ENCODE results near the gene MYRF.

Gene MYRF

GRCh38 chr11:61781585-61781984 is 29.1 kb downstream of the MYRF start:
- DNase-seq, result no peak
- in situ Hi-C loops (cut with HindIII; ENCODE audit: low pct_ligation_motif_present, low pct_unique_long_range_greater_than_20kb, low sequenced_read_pairs), result no loop called here

DNA sequence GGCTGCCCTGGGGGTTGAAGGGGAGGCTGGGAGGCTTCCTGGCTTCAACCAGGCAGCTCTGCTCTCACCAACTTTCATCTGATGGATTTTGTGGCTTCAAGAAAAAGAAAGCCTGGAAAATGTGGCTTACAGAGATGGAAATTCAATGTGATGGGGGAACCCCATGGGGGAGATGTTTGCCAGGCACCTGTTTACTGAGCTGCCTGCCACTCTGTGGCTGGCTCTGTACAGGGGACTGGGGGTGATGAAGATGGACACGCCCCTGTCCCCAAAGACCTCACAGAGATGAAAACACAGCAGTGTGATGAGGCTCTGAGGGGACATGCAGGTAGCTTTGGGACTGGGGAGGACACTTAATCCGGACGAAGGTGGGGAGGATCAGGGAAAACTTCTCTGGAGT is 29.9 kb downstream of the MYRF start:
- in situ Hi-C loops (cut with HindIII; ENCODE audit: low pct_ligation_motif_present, low pct_unique_long_range_greater_than_20kb, low sequenced_read_pairs), result no loop called here
- no peak for DNase-seq

- in situ Hi-C loops (cut with HindIII; ENCODE audit: low pct_ligation_motif_present, low pct_unique_long_range_greater_than_20kb, low sequenced_read_pairs), result no loop called here
- no peak for DNase-seq
Observed at GRCh38 chr11:61782841-61783240, 30.4 kb downstream of the MYRF start.

- DNase-seq, result no peak
- in situ Hi-C loops (cut with HindIII; ENCODE audit: low pct_ligation_motif_present, low pct_unique_long_range_greater_than_20kb, low sequenced_read_pairs), result no loop called here
Observed at GRCh38 chr11:61783717-61784505, 31.5 kb downstream of the MYRF start.

DNA sequence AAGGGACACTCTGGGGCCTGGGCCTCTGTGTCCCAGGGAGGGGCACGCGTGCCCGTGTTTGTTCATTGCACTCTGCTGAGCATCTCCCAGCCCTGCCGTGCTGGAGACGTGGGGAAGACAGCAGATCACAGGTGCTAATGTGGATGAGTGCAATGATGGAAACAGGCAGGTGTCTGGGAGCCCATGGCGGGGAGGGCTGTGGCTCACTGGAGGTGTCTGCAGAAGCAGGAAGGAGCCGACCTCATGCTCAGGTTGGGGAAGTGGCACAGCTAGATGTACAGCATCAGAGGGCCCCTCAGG is 32.0 kb downstream of the MYRF start:
- DNase-seq, result no peak
- in situ Hi-C loops (cut with HindIII; ENCODE audit: low pct_ligation_motif_present, low pct_unique_long_range_greater_than_20kb, low sequenced_read_pairs), result no loop called here

GRCh38 chr11:61785837-61786402 is 33.5 kb downstream of the MYRF start:
- DNase-seq, result peak; percentile 69

DNA sequence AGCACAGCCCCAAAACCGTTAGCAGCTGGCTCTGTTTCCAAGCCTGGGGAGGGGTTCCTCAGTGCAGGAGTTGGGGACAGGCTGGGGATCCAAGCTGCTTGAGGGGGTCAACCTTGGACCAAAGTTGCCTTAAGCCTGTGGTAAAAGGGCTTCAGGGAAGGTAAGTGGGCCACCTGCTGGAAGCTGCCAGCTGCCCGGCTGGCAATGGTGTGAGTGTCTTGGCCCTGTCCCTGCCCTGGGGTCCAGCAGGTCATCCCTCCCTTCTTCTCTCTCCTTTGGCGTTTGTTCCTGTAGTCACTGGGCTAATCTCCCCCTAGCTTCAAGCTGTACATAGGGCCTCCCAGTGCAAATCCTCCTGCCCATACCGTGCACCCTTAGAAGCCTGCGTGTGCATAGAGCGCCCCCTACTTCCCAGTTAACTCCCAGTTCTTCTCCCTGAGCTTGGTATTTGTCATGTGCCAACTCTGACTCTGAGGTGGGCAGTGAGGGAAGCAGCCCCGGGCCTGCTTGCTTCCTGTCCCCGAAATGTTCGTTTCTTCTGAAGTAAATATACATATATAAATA is 35.6 kb downstream of the MYRF start:
- in situ Hi-C loops (cut with HindIII; ENCODE audit: low pct_ligation_motif_present, low pct_unique_long_range_greater_than_20kb, low sequenced_read_pairs), result no loop called here
- DNase-seq, result peak; percentile 70

More at GRCh38 chr11:61785837-61786402, 33.5 kb downstream of the MYRF start:
- in situ Hi-C loops (cut with HindIII; ENCODE audit: low pct_ligation_motif_present, low pct_unique_long_range_greater_than_20kb, low sequenced_read_pairs), result no loop called here

DNA sequence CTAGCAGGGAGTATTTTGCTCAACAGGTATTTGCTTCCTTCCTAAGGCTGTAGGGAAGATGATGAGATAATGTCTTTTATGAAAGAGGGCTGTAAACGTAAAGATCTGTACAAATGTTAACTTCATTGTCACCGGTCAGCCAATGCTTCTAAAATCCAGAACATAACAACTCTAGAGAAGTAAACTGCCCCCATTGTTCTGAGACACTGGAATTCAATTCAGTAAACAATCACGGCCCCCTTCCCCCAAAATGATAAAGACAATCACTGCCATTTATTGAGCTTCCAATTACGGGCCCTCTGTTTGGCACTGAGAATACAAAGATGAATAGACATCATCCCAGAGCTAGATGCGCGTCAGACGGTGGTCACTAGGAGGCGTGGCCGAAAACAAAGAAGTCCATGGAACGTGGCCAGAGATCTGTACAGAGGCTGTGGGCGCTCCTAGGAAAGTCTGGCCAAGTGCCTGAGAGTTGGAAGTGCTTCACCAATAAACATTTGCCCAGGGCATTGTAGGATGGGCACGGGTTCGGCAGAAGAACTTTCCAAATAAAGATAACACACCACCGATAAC is 39.4 kb downstream of the MYRF start:
- in situ Hi-C loops (cut with HindIII; ENCODE audit: low pct_ligation_motif_present, low pct_unique_long_range_greater_than_20kb, low sequenced_read_pairs), result no loop called here
- DNase-seq, result peak; percentile 78

GRCh38 chr11:61792310-61793082 is 40.1 kb downstream of the MYRF start, which contains the start of the genes FEN1 and TMEM258:
Gene FEN1, plus strand, starts transcription at chr11:61792911. Its CDS starts 2,451 bp downstream, at chr11:61795362.
Gene TMEM258, minus strand, starts transcription at chr11:61792599. Its CDS starts 41 bp downstream, at chr11:61792558.
- DNase-seq, result peak; percentile 89
- in situ Hi-C loops (cut with HindIII; ENCODE audit: low pct_ligation_motif_present, low pct_unique_long_range_greater_than_20kb, low sequenced_read_pairs), result no loop called here

DNA sequence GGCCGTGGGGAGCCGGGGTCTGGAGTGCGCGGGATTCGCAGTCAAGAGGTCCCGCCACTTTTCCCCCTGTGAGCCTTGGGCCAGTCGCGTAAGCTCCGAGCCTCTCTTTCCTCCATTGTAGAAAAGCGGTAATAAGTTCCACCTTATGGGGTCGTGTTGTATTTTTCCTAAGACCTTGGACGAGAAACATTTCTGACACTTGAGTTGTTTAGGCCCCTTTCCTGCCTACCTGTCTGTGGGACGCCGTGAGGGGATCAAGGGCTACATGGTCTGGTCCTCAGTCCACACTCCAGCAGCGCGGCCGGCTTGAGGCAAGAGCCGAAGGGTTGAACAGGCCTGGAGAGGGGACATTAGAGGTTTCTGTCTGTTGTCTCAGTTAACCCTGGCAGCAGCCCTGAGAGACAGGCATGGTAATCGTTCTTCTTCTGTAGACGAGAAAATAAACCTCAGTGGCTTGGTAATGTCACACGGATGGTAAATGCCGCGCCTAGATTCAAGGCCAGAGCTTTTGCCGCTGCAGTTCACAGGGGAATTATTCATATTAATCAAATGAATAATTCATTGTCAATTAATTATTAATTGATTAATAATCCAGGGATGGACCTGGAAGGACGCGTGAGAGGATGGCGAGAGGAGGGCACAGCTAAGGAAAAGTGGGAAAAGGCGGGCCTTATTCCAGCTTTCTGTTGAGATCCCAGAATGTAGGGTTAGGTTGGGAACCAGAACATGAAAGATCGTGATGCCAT is 40.8 kb downstream of the MYRF start:
- peak; percentile 15 for DNase-seq
- in situ Hi-C loops (cut with HindIII; ENCODE audit: low pct_ligation_motif_present, low pct_unique_long_range_greater_than_20kb, low sequenced_read_pairs), result no loop called here

DNA sequence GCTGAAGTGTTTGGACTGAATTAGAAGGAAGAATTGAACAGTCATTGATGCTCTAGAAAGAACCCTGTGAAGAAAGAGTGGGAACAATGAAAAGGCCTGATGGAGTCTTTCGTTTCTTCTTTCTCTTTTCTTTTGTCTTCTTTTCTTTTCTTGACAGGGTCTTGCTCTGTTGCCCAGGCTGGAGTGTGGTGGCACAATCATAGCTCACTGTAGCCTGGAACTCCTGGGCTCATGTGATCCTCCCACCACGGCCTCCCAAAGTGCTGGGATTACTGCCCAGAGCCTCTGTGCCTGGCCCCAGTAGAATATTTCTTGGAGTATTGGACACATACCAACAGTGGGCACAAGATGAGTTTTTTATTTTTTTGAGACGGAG is 41.4 kb downstream of the MYRF start:
- DNase-seq, result no peak
- in situ Hi-C loops (cut with HindIII; ENCODE audit: low pct_ligation_motif_present, low pct_unique_long_range_greater_than_20kb, low sequenced_read_pairs), result no loop called here

DNA sequence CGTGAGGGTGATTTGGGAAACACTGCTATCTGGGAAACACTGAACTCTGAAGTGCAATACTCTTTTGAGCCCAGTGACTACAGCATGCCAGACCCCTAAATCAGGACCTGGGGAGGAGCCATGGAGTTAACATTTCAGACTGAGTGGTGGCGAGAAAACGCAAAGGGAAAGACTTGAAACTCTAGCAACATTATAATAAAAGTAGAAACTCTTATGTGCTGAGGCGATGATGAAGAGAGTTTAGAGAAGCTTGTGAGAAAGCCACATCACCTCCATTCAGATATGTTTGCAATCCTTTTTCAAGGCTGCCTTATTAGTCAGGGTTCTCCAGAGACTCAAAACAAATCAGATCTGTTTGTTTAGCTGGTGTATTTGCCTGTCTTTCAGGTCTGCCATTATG is 42.1 kb downstream of the MYRF start:
- no peak for DNase-seq
- in situ Hi-C loops (cut with HindIII; ENCODE audit: low pct_ligation_motif_present, low pct_unique_long_range_greater_than_20kb, low sequenced_read_pairs), result no loop called here

DNA sequence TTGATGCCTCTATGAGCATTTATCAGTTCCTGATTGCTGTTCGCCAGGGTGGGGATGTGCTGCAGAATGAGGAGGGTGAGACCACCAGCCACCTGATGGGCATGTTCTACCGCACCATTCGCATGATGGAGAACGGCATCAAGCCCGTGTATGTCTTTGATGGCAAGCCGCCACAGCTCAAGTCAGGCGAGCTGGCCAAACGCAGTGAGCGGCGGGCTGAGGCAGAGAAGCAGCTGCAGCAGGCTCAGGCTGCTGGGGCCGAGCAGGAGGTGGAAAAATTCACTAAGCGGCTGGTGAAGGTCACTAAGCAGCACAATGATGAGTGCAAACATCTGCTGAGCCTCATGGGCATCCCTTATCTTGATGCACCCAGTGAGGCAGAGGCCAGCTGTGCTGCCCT is 43.0 kb downstream of the MYRF start:
- DNase-seq, result no peak
- in situ Hi-C loops (cut with HindIII; ENCODE audit: low pct_ligation_motif_present, low pct_unique_long_range_greater_than_20kb, low sequenced_read_pairs), result no loop called here

- no peak for DNase-seq
- in situ Hi-C loops (cut with HindIII; ENCODE audit: low pct_ligation_motif_present, low pct_unique_long_range_greater_than_20kb, low sequenced_read_pairs), result no loop called here
Observed at GRCh38 chr11:61795876-61796526, 43.6 kb downstream of the MYRF start.

DNA sequence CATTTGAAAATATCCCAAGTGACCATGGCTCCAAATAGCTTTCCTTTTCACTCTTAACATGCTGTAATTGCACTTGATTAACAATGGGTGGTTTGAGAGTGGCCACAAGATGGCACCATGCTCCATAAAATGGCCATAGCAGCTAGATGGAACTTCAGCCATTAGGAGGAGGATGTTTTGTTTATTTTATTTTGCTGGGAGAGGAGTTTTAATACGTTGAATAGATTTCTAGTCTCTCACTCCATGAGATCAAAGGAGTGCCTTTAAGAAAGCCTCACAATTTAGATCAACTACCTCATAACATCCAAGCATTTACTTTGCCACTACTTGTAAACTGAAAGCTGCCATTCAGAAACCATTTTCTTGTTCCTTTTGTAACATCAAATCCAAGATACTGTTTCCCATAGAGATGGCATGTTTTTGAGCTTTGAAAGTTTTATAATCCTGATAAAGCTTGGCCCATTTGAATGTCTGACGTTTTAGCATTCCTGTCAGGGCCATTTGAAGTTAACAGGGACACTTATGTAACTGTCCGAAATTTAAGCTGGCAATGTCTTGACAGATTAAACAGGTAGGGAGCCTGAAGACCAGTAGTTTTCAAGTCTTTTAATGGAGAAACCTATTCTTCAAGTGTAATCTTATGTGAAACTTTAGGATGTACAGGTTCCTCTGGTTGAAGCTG is 45.0 kb downstream of the MYRF start:
- peak; percentile 73 for DNase-seq
- in situ Hi-C loops (cut with HindIII; ENCODE audit: low pct_ligation_motif_present, low pct_unique_long_range_greater_than_20kb, low sequenced_read_pairs), result no loop called here

- no peak for DNase-seq
- in situ Hi-C loops (cut with HindIII; ENCODE audit: low pct_ligation_motif_present, low pct_unique_long_range_greater_than_20kb, low sequenced_read_pairs), result no loop called here
Observed at GRCh38 chr11:61799665-61800284, 47.3 kb downstream of the MYRF start.
